Naive thymus-derived CD4-positive, alpha-beta T cell (primary cell): Measurements from ENCODE around the gene UBE2I. TPM values are rescaled to one million over a fixed set of nuclear protein-coding genes. Genes with fewer than 3 reads are reported as not detected.
"Not testable (repeated sequence)": the region's sequence is repeated elsewhere in the genome, so short reads cannot be mapped to it uniquely, and the experiment has no call there.

Experiments used
- ATAC-seq: fragments of 150-1000 bp; cut with Tn5 transposase; 2 replicates; pipeline ENCODE4 v1.10.0; 2021; ENCODE audit warnings: mild to moderate bottlenecking, moderate library complexity
- CTCF ChIA-PET: fragments of 350-600 bp; sonication (Branson Sonifier 250); formaldehyde crosslinking; loops from one replicate; lab custom pipeline; 2021; ENCODE audit warnings: antibody characterized with exemption; lab: Charles Lee
- POLR2A ChIA-PET: fragments of 350-600 bp; sonication (Branson Sonifier 250); formaldehyde crosslinking; loops from one replicate; lab custom pipeline; 2021; ENCODE audit warnings: antibody characterized with exemption, inconsistent platforms; lab: Charles Lee
- DNase-seq, 9 donors: peaks; one replicate each; pipeline versions ENCODE4 v3.0.0 to v3.0.0-alpha.2; 2020 to 2022; ENCODE audit warnings: mixed read lengths in 1 of 9
- H3K27ac ChIP-seq: one replicate; pipeline ENCODE4 v1.7.0; 2013; ENCODE audit warnings: mild to moderate bottlenecking, low read depth, low read length, moderate library complexity
- H3K27me3 ChIP-seq, 2 donors: one replicate each; pipeline ENCODE4 v1.7.0; 2013; ENCODE audit warnings: low read length in 2 of 2, mild to moderate bottlenecking in 2 of 2, moderate library complexity in 2 of 2; ENCODE audit not compliant: control insufficient read depth in 2 of 2, insufficient read depth in 2 of 2
- H3K36me3 ChIP-seq, 3 experiments: 1 replicate in 2 of 3; 2 replicates in 1 of 3; pipeline ENCODE4 v1.7.0; 2013; ENCODE audit warnings: low read length in 3 of 3, mild to moderate bottlenecking in 3 of 3, moderate library complexity in 1 of 3; ENCODE audit not compliant: insufficient read depth in 3 of 3, control insufficient read depth in 2 of 3
- H3K4me1 ChIP-seq, 2 donors: one replicate each; pipeline ENCODE4 v1.7.0; 2013; ENCODE audit warnings: low read length in 2 of 2, mild to moderate bottlenecking in 2 of 2, moderate library complexity in 1 of 2; ENCODE audit not compliant: control insufficient read depth in 2 of 2, insufficient read depth in 2 of 2
- H3K4me3 ChIP-seq: 2 replicates; pipeline ENCODE4 v1.7.0; 2013; ENCODE audit warnings: mild to moderate bottlenecking, low read length
- H3K9me3 ChIP-seq, 3 experiments: 1 replicate in 2 of 3; 2 replicates in 1 of 3; pipeline ENCODE4 v1.7.0; 2013; ENCODE audit warnings: low read length in 3 of 3; ENCODE audit not compliant: control insufficient read depth in 2 of 3
- H3K27ac Mint-ChIP-seq, 9 donors: one replicate each; pipeline ENCODE4 v1.8.0; 2020 to 2022; ENCODE audit warnings: mixed read lengths in 9 of 9, mild to moderate bottlenecking in 8 of 9, moderate library complexity in 5 of 9, inconsistent platforms in 2 of 9
- H3K27me3 Mint-ChIP-seq, 5 donors: one replicate each; pipeline ENCODE4 v1.8.0; 2021 to 2022; ENCODE audit warnings: mixed read lengths in 5 of 5, mild to moderate bottlenecking in 1 of 5
- H3K36me3 Mint-ChIP-seq, 5 donors: one replicate each; pipeline ENCODE4 v1.8.0; 2020 to 2022; ENCODE audit warnings: mixed read lengths in 5 of 5, mild to moderate bottlenecking in 3 of 5, inconsistent platforms in 1 of 5
- H3K4me1 Mint-ChIP-seq, 7 donors: one replicate each; pipeline ENCODE4 v1.8.0; 2020 to 2022; ENCODE audit warnings: mixed read lengths in 7 of 7, mild to moderate bottlenecking in 3 of 7, inconsistent platforms in 1 of 7
- H3K4me3 Mint-ChIP-seq, 10 donors: one replicate each; pipeline ENCODE4 v1.8.0; 2020 to 2022; ENCODE audit warnings: mild to moderate bottlenecking in 10 of 10, mixed read lengths in 10 of 10, moderate library complexity in 6 of 10, inconsistent platforms in 2 of 10
- H3K9me3 Mint-ChIP-seq, 11 donors: one replicate each; pipeline ENCODE4 v1.8.0; 2020 to 2022; ENCODE audit warnings: mixed read lengths in 11 of 11, mild to moderate bottlenecking in 4 of 11, inconsistent platforms in 1 of 11, moderate library complexity in 1 of 11
- intact Hi-C, 2 donors: fragments of 100-400 bp; cut with micrococcal nuclease; formaldehyde crosslinking; loops; one replicate each; pipeline ENCODE4 v1.15.1; 2023
- polyA plus RNA-seq, 2 donors: library from polyadenylated mRNA; unstranded; fragments of 300-500 nt; fragmentation: Illumina TruSeq; gene quantifications; one replicate each; pipeline ENCODE4 v1.2.3, GENCODE V29; 2021
- total RNA-seq, 6 experiments: library from RNA in 5 of 6; stranded (reverse) in 5 of 6; gene quantifications; 1 replicate in 5 of 6; 2 replicates in 1 of 6; pipeline ENCODE4 v1.2.3 and lab custom pipeline; 2021 to 2026

UBE2I gene
- total and polyA plus RNA-seq, 7 experiments from 2014 or later, result 67.2 to 277 (median 176) TPM

DNA sequence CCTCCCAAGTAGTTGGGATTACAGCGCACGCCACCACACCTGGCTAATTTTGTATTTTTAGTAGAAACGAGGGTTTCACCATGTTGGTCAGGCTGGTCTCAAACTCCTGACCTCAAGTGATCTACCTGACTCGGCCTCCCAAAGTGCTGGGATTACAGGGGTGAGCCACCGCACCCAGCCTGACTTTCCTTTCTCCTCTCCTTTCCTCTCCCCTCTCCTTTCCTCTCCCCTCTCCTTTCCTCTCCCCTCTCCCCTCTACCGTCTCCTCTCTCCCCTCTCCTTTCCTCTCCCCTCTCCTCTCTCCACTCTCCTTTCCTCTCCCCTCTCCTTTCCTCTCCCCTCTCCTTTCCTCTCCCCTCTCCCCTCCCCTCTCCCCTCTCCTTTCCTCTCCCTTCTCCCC lies 17.2 kb upstream of the UBE2I start:
- ATAC-seq, H3K27ac Mint-ChIP-seq, H3K4me1 ChIP-seq, H3K36me3 ChIP-seq, POLR2A ChIA-PET, H3K36me3 Mint-ChIP-seq, CTCF ChIA-PET, H3K4me3 Mint-ChIP-seq, H3K27me3 ChIP-seq, H3K9me3 Mint-ChIP-seq, H3K4me3 ChIP-seq, H3K27ac ChIP-seq, DNase-seq, intact Hi-C loops, H3K9me3 ChIP-seq: not testable (repeated sequence)
- Mint-ChIP-seq H3K27me3 (peaks cover 30 to 53% (median 40%) of the 10 kb centered on the region in 5 donors), H3K4me1 (peaks cover 0 to 12% (median 5%) of the 10 kb centered on the region in 7 donors)

DNA sequence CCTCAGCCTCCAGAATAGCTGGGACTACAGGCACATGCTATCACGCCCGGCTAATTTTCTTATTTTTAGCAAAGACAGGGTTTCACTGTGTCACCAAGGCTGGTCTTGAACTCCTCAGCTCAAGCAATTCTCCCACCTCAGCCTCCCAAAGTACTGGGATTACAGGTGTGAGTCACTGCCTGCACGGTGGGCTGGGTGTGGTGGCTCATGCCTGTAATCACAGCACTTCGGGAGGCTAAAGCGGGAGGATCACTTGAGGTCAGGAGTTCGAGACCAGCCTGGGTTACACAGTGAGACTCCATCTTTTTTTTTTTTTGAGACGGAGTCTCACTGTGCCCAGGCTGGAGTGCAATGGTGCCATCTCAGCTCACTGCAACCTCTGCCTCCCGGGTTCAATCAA lies 16.6 kb upstream of the UBE2I start:
- H3K36me3 Mint-ChIP-seq, ATAC-seq, H3K9me3 Mint-ChIP-seq, H3K4me1 ChIP-seq, H3K36me3 ChIP-seq, H3K27ac ChIP-seq, H3K4me3 Mint-ChIP-seq, H3K27ac Mint-ChIP-seq, H3K27me3 ChIP-seq, intact Hi-C loops, POLR2A ChIA-PET, H3K4me1 Mint-ChIP-seq, H3K9me3 ChIP-seq, H3K4me3 ChIP-seq, CTCF ChIA-PET, DNase-seq: not testable (repeated sequence)
- H3K27me3 Mint-ChIP-seq, result peaks cover 29 to 51% (median 37%) of the 10 kb centered on the region in 5 donors

DNA sequence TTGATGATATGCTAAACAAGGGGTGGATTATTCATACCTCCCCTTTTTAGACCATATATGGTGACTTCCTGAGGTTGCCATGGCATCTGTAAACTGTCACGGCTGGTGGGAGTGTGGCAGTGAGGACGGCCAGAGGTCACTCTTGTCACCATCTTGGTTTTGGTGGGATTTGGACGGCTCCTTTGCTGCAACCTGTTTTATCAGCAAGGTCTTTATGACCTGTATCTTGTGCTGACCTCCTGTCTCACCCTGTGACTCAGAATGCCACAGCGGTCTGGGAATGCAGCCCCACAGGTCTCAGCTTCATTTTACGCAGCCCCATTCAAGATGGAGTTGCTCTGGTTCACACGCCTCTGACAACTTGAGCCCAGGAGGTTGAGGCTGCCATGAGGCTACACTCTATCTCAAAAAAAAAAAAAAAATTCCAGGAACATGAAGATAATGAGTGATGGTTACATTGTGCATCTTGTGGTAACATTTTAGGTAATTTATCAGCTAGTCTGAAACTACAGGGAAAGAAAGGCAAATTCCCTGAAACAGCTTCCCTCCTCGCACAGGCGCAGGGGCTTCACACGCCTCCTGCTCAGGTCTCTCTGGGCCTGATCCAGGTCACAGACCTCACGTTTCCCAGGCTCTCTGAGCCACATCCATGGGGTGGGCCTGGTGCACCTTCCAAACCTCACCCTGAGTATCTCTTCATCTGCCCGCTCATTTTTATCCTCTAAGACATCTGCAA lies 15.3 kb upstream of the UBE2I start:
- ATAC-seq, result no peak
- H3K27me3 Mint-ChIP-seq, result peaks cover 24 to 54% (median 33%) of the 10 kb centered on the region in 5 donors

DNA sequence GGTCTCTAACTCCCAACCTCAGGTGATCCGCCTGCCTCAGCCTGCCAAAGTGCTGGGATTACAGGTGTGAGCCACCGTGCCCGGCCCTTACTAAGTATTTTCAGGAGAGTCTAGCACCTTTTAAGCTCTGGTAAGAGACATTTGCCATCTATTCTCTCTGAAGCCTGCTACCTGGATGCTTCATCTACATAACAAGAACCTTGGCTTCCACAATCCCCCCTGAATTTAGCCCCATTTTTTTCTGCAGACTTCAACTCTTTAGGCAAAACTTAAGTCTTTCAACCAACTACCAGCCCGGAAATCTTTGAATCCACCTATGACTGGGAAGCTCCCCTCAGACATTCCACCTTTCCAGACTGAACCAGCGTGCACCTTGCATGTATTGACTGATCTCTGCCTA lies 14.0 kb upstream of the UBE2I start:
- ChIA-PET CTCF (no interaction called here), POLR2A (no interaction called here)
- ATAC-seq, result no peak
- H3K27ac Mint-ChIP-seq, result no peak overlapping the region
- H3K4me3 Mint-ChIP-seq, result no peak overlapping the region
- no peaks in the 10 kb centered on the region for H3K36me3 Mint-ChIP-seq
- Histone ChIP-seq H3K27ac (no peak overlapping the region), H3K4me3 (no peak overlapping the region), H3K27me3 (no peaks in the 10 kb centered on the region), H3K4me1 (peaks cover 0 to under 1% of the 10 kb centered on the region in 2 donors), H3K36me3 (no peaks in the 10 kb centered on the region), H3K9me3 (no peaks in the 10 kb centered on the region)
- peaks cover 29 to 50% (median 30%) of the 10 kb centered on the region in 5 donors for H3K27me3 Mint-ChIP-seq
- peaks cover 0 to 5% (median 0%) of the 10 kb centered on the region in 7 donors for H3K4me1 Mint-ChIP-seq
- DNase-seq, result no peak
- no peaks in the 10 kb centered on the region for H3K9me3 Mint-ChIP-seq
- intact Hi-C loops, result no loop called here

More for the DNA sequence above, 15.3 kb upstream of the UBE2I start:
- DNase-seq, result no peak
- no peak overlapping the region for H3K4me3 Mint-ChIP-seq
- H3K27ac Mint-ChIP-seq, result peak overlapping the region in 2 of 9 donors; percentile 10 to 32
- no peaks in the 10 kb centered on the region for H3K36me3 Mint-ChIP-seq
- no peaks in the 10 kb centered on the region for H3K4me1 ChIP-seq
- H3K27me3 ChIP-seq, result no peaks in the 10 kb centered on the region
- intact Hi-C loops, result no loop called here
- H3K27ac ChIP-seq, result no peak overlapping the region
- POLR2A ChIA-PET, result no interaction called here
- no peaks in the 10 kb centered on the region for H3K36me3 ChIP-seq
- no peak overlapping the region for H3K4me3 ChIP-seq
- peaks cover 0 to 8% (median 5%) of the 10 kb centered on the region in 7 donors for H3K4me1 Mint-ChIP-seq
- no peaks in the 10 kb centered on the region for H3K9me3 ChIP-seq
- H3K9me3 Mint-ChIP-seq, result peaks cover 0 to 2% (median 0%) of the 10 kb centered on the region in 11 donors
- CTCF ChIA-PET, result interaction anchor here (0.7 kb wide), 1 partner anchor 777 kb away, joined by 3 read pairs; no protein-coding TSS in a partner anchor

DNA sequence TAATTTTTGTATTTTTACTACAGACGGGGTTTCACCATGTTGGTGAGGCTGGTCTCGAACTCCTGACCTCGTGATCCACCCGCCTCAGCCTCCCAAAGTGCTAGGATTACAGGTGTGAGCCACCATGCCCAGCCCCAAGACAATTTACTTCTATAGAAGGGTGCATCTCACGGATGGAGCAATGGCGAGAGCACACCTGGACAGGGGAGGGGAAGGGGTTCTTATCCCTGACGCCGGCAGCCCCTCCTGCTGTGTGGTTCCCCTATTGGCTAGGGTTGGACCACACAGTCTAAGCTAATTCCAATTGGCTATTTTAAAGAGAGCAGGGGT lies 12.8 kb upstream of the UBE2I start:
- H3K27ac Mint-ChIP-seq, result peak overlapping the region in 1 of 9 donors; percentile 15
- H3K27me3 Mint-ChIP-seq, result peaks cover 23 to 44% (median 27%) of the 10 kb centered on the region in 5 donors
- ATAC-seq, H3K27me3 ChIP-seq, H3K4me3 ChIP-seq, CTCF ChIA-PET, DNase-seq, H3K9me3 ChIP-seq, H3K4me3 Mint-ChIP-seq, H3K36me3 ChIP-seq, POLR2A ChIA-PET, H3K4me1 Mint-ChIP-seq, H3K36me3 Mint-ChIP-seq, H3K27ac ChIP-seq, intact Hi-C loops, H3K9me3 Mint-ChIP-seq, H3K4me1 ChIP-seq: not testable (repeated sequence)

DNA sequence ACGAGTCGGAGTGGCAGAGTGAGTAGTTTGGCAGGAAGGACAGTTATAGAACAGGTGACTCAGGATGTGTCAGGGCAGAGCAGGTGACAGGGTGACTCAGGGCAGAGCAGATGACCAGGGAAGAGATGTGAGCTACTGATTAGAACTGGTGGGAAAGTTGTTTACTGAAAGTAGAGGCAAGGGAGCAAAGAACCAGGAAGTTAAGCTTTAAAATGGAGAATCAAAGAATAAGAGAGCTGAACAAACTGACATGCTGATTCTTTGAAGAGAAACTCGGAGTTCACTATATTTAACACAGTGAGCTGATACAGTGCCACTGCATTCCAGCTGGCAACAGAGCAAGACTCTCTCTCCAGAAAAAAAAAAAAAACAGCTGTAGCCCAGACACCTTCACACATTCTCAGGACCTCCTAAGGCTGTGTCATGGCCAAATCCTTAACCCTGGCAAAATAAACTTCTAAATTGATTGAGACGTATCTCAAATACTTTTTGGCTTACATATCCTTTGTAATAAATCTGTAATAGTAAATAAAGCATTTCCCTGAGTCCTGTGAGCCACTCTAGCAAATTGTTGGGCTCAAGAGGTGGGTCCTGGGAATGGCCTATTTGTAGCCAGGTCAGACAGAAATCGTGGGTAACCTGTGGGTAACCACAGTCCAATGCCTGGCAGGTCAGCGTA lies 12.3 kb upstream of the UBE2I start:
- Mint-ChIP-seq H3K27me3 (peaks cover 18 to 39% (median 23%) of the 10 kb centered on the region in 5 donors), H3K36me3 (no peaks in the 10 kb centered on the region), H3K27ac (peak overlapping the region in 1 of 9 donors; percentile 15), H3K4me3 (peak overlapping the region in 1 of 10 donors; percentile 5), H3K9me3 (no peaks in the 10 kb centered on the region), H3K4me1 (peaks cover 0 to 10% (median 3%) of the 10 kb centered on the region in 7 donors)
- ChIA-PET POLR2A (no interaction called here), CTCF (no interaction called here)
- no peak for DNase-seq
- Histone ChIP-seq H3K4me1 (peaks cover 0 to 4% of the 10 kb centered on the region in 2 donors), H3K27ac (no peak overlapping the region), H3K9me3 (no peaks in the 10 kb centered on the region), H3K4me3 (no peak overlapping the region), H3K36me3 (no peaks in the 10 kb centered on the region), H3K27me3 (no peaks in the 10 kb centered on the region)
- intact Hi-C loops, result no loop called here
- ATAC-seq, result no peak
